Smooth muscle cell (in vitro differentiated cells): ENCODE data around the gene CTBP2. TPM values are rescaled to one million over a fixed set of nuclear protein-coding genes. Genes with fewer than 3 reads are reported as not detected.

Source experiments
- DNase-seq: peaks from one replicate; lab custom pipeline; 2025; ENCODE audit not compliant: unreplicated experiment; lab: John Stamatoyannopoulos, UW
- H2AFZ ChIP-seq: fragments of 200-600 bp; sonication (generic); 2 replicates; pipeline ENCODE4 v1.6.0; 2016; ENCODE audit warnings: antibody characterized with exemption, low read depth, mild to moderate bottlenecking
- H3F3A ChIP-seq: fragments of 200-600 bp; sonication (generic); 2 replicates; pipeline ENCODE4 v1.6.0; 2017; ENCODE audit warnings: antibody characterized with exemption, low read depth
- H3K27ac ChIP-seq: fragments of 200-600 bp; sonication (generic); 2 replicates; pipeline ENCODE4 v1.5.1; 2016; ENCODE audit warnings: low read depth, mild to moderate bottlenecking
- H3K27me3 ChIP-seq: fragments of 200-600 bp; sonication (generic); 2 replicates; pipeline ENCODE4 v1.6.1; 2016; ENCODE audit warnings: low read depth, mild to moderate bottlenecking
- H3K36me3 ChIP-seq: fragments of 200-600 bp; sonication (generic); 2 replicates; pipeline ENCODE4 v1.5.1; 2016; ENCODE audit warnings: low read depth
- H3K4me1 ChIP-seq: fragments of 200-600 bp; sonication (generic); 2 replicates; pipeline ENCODE4 v1.5.1; 2016; ENCODE audit warnings: low read depth
- H3K4me2 ChIP-seq: fragments of 200-600 bp; sonication (generic); 2 replicates; pipeline ENCODE4 v1.6.0; 2016; ENCODE audit warnings: mild to moderate bottlenecking
- H3K4me3 ChIP-seq: fragments of 200-600 bp; sonication (generic); 2 replicates; pipeline ENCODE4 v1.5.1; 2016; ENCODE audit warnings: mild to moderate bottlenecking
- H3K79me2 ChIP-seq: fragments of 200-600 bp; sonication (generic); 2 replicates; pipeline ENCODE4 v1.6.0; 2016; ENCODE audit warnings: low read depth, mild to moderate bottlenecking
- H3K9ac ChIP-seq: fragments of 200-600 bp; sonication (generic); 2 replicates; pipeline ENCODE4 v1.6.0; 2016; ENCODE audit warnings: low read depth
- H3K9me3 ChIP-seq: fragments of 200-600 bp; sonication (generic); replicated peaks from 2 replicates; pipeline ENCODE4 v1.5.1; 2016; ENCODE audit warnings: low read depth
- H4K20me1 ChIP-seq: fragments of 200-600 bp; sonication (generic); 2 replicates; pipeline ENCODE4 v1.6.0; 2016; ENCODE audit warnings: low read depth
- CTCF ChIP-seq: fragments of 200-600 bp; sonication (generic); IDR thresholded peaks from 2 replicates; pipeline ENCODE4 v1.5.1; 2017; ENCODE audit warnings: borderline replicate concordance, mild to moderate bottlenecking, antibody characterized with exemption; ENCODE audit not compliant: insufficient read depth, poor library complexity, severe bottlenecking
- WGBS: methylation state at CpG from one replicate; pipeline ENCODE4 v1.1.7; 2016; ENCODE audit warnings: low lambda C conversion rate; 5-methylcytosine and 5-hydroxymethylcytosine counted together
- polyA plus RNA-seq: library from polyadenylated mRNA; unstranded; fragments of >200 nt; fragmentation: Nextera tagmentation; extraction: Ambion mirVana; gene quantifications from 2 replicates; pipeline ENCODE4 v1.2.1, GENCODE V29; 2016
- total RNA-seq: library from RNA; depleted of rRNA; stranded (reverse); fragments of >200 nt; gene quantifications from 2 replicates; pipeline ENCODE4 v1.2.3, GENCODE V29; 2014

CTBP2 gene
- total and polyA plus RNA-seq, 2 experiments from 2014 or later = 49.9 to 69.5 TPM

DNA sequence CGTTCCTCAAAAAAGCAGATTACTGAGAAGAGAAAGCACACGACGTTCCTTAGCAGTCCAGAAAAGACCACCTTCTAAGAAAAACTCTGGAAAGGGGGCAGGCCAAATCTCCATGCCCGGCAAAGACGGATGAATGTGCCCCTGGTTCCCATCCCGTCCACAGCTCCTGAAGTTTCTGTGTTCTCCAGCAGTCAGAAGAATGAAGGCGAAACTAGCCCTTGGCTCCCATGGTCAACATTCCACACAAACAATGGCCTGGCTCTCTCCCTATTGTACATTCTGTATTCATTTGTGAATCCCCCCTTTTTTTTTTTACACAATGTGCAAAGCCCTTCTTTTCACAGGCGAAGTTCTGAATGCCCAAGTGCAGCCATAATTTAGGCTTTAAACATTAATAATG, 5.3 kb downstream of the CTBP2 start:
- no peak for TF ChIP-seq CTCF
- H4K20me1 ChIP-seq = peaks cover 79% of the 10 kb centered on the region
- H3K27me3 ChIP-seq = no peaks in the 10 kb centered on the region
- no peak overlapping the region for H3K9ac ChIP-seq
- DNase-seq = no peak
- peak overlapping the region; percentile 27 for H3K4me3 ChIP-seq
- H3K4me1 ChIP-seq = peaks cover 68% of the 10 kb centered on the region
- H3K27ac ChIP-seq = peak overlapping the region; percentile 74
- WGBS = 26% methylated on average over 8 of the region's 8 CpGs
- peaks cover 82% of the 10 kb centered on the region for H3K79me2 ChIP-seq
- H3K36me3 ChIP-seq = no peaks in the 10 kb centered on the region
- H2AFZ ChIP-seq = peak overlapping the region; percentile 8
- H3F3A ChIP-seq = peaks cover 14% of the 10 kb centered on the region
- no peaks in the 10 kb centered on the region for H3K9me3 ChIP-seq
- peak overlapping the region; percentile 87 for H3K4me2 ChIP-seq

GRCh38 chr10:125154529-125154928, 5.8 kb downstream of the CTBP2 start:
- H2AFZ ChIP-seq = no peak overlapping the region
- H3K4me1 ChIP-seq = peaks cover 73% of the 10 kb centered on the region
- H3K27ac ChIP-seq = peak overlapping the region; percentile 74
- no peaks in the 10 kb centered on the region for H3K9me3 ChIP-seq
- no peaks in the 10 kb centered on the region for H3K36me3 ChIP-seq
- H3K4me2 ChIP-seq = peak overlapping the region; percentile 87
- WGBS = 19% methylated on average over 6 of the region's 6 CpGs
- H4K20me1 ChIP-seq = peaks cover 84% of the 10 kb centered on the region
- H3K79me2 ChIP-seq = peaks cover 88% of the 10 kb centered on the region
- peaks cover 14% of the 10 kb centered on the region for H3F3A ChIP-seq
- peak overlapping the region; percentile 29 for H3K9ac ChIP-seq
- no peaks in the 10 kb centered on the region for H3K27me3 ChIP-seq
- no peak for TF ChIP-seq CTCF
- no peak for DNase-seq
- H3K4me3 ChIP-seq = peak overlapping the region; percentile 27

DNA sequence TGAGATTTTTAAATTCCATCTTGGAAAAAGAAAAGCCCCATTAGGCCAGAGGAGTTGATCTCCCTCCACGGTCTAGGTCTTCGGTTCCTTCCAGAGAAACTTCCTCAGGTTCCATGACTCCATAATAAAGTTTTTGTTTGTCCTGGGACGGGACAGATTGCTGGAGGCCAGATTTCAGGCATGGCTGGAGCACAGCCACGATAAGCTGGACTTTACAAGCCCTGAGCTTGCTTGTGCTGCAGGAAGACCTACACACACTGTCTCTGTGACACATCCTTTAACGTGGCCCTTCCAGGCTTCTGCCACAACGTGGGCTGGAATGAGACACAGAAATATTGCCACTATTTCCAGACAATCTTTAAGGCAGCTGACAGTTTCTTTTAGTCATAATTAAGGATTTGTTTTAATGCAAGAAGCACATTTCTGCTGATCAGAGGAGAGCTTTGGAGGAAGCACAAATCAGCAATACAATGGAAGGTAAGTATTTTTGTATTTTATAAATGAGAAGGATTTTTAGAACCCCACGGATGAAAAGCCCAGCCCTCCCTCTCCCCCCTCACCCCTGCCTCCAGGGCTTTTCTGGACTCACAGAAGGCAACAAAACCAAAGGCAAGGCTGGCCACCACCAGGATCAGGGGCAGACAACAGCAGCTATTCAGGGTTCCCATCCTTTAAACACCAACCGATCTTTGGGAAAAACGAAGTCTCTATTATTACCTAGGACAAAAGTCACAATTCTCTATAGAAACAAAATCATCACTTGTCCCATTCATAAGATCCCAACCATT, 6.5 kb downstream of the CTBP2 start:
- Histone ChIP-seq H3K9ac (peak overlapping the region; percentile 29), H2AFZ (no peak overlapping the region), H3F3A (peaks cover 18% of the 10 kb centered on the region), H3K4me3 (peak overlapping the region; percentile 27), H3K36me3 (no peaks in the 10 kb centered on the region), H3K4me2 (peak overlapping the region; percentile 87), H3K27ac (peak overlapping the region; percentile 74), H3K27me3 (no peaks in the 10 kb centered on the region), H3K79me2 (peaks cover 94% of the 10 kb centered on the region), H3K9me3 (no peaks in the 10 kb centered on the region), H3K4me1 (peaks cover 79% of the 10 kb centered on the region), H4K20me1 (peaks cover 91% of the 10 kb centered on the region)
- no peak for DNase-seq
- no peak for TF ChIP-seq CTCF
- 9% methylated on average over 9 of the region's 9 CpGs for WGBS
